Sigmoid colon (tissue), 7 donors: ENCODE results near the gene OTUB1. TPM values are rescaled to one million over a fixed set of nuclear protein-coding genes. Genes with fewer than 3 reads are reported as not detected.
A peak's percentile ranks its signal among the peaks of the same experiment; 100 is the strongest.

Source experiments
- DNase-seq: peaks from one replicate; pipeline ENCODE4 v3.0.0-alpha.2; 2019
- H3K27ac ChIP-seq, 4 donors: fragments of 200-600 bp; sonication (generic); one replicate each; pipeline ENCODE4 v1.5.1; 2016 to 2019; ENCODE audit warnings: mild to moderate bottlenecking in 1 of 4
- H3K27me3 ChIP-seq, 3 donors: fragments of 200-600 bp; sonication (generic); one replicate each; pipeline ENCODE4 v1.5.1; 2019; ENCODE audit warnings: mild to moderate bottlenecking in 1 of 3
- H3K36me3 ChIP-seq, 4 donors: fragments of 200-600 bp; sonication (generic); one replicate each; pipeline ENCODE4 v1.5.1; 2016 to 2019
- H3K4me1 ChIP-seq, 4 donors: fragments of 200-600 bp; sonication (generic); one replicate each; pipeline ENCODE4 v1.5.1; 2017 to 2019
- H3K4me3 ChIP-seq, 4 donors: fragments of 200-600 bp; sonication (generic); one replicate each; pipeline ENCODE4 v1.5.1; 2017 to 2019; ENCODE audit warnings: mild to moderate bottlenecking in 2 of 4, moderate library complexity in 1 of 4
- H3K9me3 ChIP-seq, 4 donors: fragments of 200-600 bp in 3 of 4; sonication (generic) in 3 of 4; one replicate each; pipeline versions ENCODE4 v1.5.1 to v1.6.1; 2013 to 2019
- EP300 ChIP-seq, 4 donors: sonication (generic); formaldehyde crosslinking; IDR thresholded peaks; one replicate each; pipeline ENCODE4 v1.6.1; 2017; ENCODE audit warnings: antibody characterized with exemption in 4 of 4
- POLR2A ChIP-seq, 2 donors: fragments of 450-650 bp; IDR thresholded peaks; one replicate each; pipeline ENCODE4 v1.6.1; 2016; ENCODE audit warnings: antibody characterized with exemption in 2 of 2, mild to moderate bottlenecking in 2 of 2, moderate library complexity in 2 of 2
- POLR2AphosphoS5 ChIP-seq, 4 donors: sonication (generic); formaldehyde crosslinking; IDR thresholded peaks; one replicate each; pipeline ENCODE4 v1.6.1; 2017; ENCODE audit warnings: antibody characterized with exemption in 4 of 4
- WGBS, 2 donors: extraction: QIAGEN DNeasy Blood & Tissue Kit; methylation state at CpG; one replicate each; pipeline ENCODE4 v1.1.7; 2013; 5-methylcytosine and 5-hydroxymethylcytosine counted together
- intact Hi-C: fragments of 100-400 bp; cut with DNase I; formaldehyde crosslinking; loops from one replicate; pipeline ENCODE4 v1.15.1; 2023
- polyA plus RNA-seq, 3 donors: library from polyadenylated mRNA; stranded (reverse); fragments of 200-250 nt; gene quantifications; one replicate each; pipeline ENCODE4 v1.2.3, GENCODE V29; 2013
- total RNA-seq, 4 donors: library from RNA; depleted of rRNA; stranded (reverse); fragments of >200 nt; gene quantifications; one replicate each; pipeline ENCODE4 v1.1.0, GENCODE V29; 2016
- TF ChIP-seq, protein P1 (sequence below), 4 experiments: fragments of 450-650 bp in 3 of 4; fragments of 200-600 bp in 1 of 4; IDR thresholded peaks; one replicate each; pipeline ENCODE4 v1.5.1; 2016 to 2019; ENCODE audit warnings: antibody characterized with exemption in 4 of 4, mild to moderate bottlenecking in 3 of 4, moderate library complexity in 2 of 4
- donor health status: healthy with polysubstance abuse.
- donor health status: Bipolar disorder and iron deficiency.
- donor health status: healthy.

The OTUB1 gene
- total and polyA plus RNA-seq, 7 donors = 44.8 to 96.4 (median 61.7) TPM

DNA sequence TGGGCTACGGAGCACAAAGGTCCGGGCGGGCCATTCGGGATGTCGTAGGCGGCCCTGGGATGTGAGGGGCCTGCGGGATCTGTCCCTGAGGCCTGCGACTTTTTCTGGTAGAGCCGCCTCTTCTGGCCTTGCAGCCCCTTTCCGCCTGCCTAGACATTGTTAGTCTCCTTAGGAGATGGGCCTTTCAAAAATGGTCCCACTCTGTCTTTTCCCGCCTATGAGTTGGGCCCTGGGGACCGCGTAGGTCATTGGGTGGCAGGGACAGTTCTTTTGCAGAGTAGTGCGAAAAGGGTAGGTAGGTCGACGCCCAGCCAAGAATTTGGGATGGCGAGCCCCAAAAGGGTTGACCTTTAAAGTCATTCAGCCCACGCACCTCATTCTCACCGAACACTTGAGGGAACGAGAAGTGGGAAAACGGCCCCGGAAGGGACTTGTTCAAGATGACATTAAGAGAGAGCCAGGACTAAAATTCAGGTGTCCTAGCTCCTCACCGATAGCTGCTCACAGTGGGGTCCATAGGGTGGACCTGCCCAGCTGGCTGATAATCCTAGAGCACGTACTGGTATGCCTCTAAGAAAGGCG lies 785 bp downstream of the OTUB1 start:
- H3K4me3 ChIP-seq = peak overlapping the region; percentile 64 to 95 (median 94)
- peaks cover 0 to 30% (median 23%) of the 10 kb centered on the region in 4 donors for H3K4me1 ChIP-seq

DNA sequence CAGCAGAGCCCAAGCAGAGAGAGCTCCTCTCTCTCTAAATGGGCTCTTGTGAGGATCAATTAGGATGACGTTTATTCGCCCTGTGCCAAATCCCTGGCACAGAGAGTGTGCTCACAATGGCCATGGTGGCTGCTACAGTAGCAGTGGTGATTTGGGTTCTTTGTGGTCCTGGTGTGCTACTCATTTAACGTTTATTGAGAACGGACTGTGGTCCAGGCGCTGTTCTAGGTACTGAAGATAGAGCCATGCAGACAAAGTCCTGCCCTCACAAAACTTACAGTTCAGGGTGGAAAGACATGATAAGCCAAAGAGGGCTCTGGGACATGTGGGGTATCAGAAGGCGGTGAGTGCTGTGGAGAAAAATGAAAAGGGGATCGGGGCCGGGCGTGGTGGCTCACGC lies 5.3 kb downstream of the OTUB1 start:
- no peak for DNase-seq
- peaks cover 0 to 22% (median 17%) of the 10 kb centered on the region in 4 donors for H3K4me1 ChIP-seq
- no peak overlapping the region for H3K27ac ChIP-seq
- no peaks in the 10 kb centered on the region for H3K9me3 ChIP-seq
- intact Hi-C loops = no loop called here
- H3K27me3 ChIP-seq = no peaks in the 10 kb centered on the region
- H3K36me3 ChIP-seq = peaks cover 13 to 77% (median 21%) of the 10 kb centered on the region in 4 donors
- no peak overlapping the region for H3K4me3 ChIP-seq
- 92 to 93% methylated on average over 10 of the region's 10 CpGs for WGBS, 2 donors
- no peak for TF ChIP-seq POLR2A (IDR thresholded peaks at IDR 0.05)
- TF ChIP-seq, protein P1, sequence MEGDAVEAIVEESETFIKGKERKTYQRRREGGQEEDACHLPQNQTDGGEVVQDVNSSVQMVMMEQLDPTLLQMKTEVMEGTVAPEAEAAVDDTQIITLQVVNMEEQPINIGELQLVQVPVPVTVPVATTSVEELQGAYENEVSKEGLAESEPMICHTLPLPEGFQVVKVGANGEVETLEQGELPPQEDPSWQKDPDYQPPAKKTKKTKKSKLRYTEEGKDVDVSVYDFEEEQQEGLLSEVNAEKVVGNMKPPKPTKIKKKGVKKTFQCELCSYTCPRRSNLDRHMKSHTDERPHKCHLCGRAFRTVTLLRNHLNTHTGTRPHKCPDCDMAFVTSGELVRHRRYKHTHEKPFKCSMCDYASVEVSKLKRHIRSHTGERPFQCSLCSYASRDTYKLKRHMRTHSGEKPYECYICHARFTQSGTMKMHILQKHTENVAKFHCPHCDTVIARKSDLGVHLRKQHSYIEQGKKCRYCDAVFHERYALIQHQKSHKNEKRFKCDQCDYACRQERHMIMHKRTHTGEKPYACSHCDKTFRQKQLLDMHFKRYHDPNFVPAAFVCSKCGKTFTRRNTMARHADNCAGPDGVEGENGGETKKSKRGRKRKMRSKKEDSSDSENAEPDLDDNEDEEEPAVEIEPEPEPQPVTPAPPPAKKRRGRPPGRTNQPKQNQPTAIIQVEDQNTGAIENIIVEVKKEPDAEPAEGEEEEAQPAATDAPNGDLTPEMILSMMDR (IDR thresholded peaks at IDR 0.05) = no peak
- TF ChIP-seq POLR2AphosphoS5 (IDR thresholded peaks at IDR 0.05) = no peak
- TF ChIP-seq EP300 (IDR thresholded peaks at IDR 0.05) = no peak

More for the DNA sequence above, 785 bp downstream of the OTUB1 start:
- Histone ChIP-seq H3K36me3 (peaks cover 9 to 40% (median 14%) of the 10 kb centered on the region in 4 donors), H3K9me3 (no peaks in the 10 kb centered on the region), H3K27ac (peak overlapping the region; percentile 86 to 88 (median 88)), H3K27me3 (no peaks in the 10 kb centered on the region)
- TF ChIP-seq EP300 (IDR thresholded peaks at IDR 0.05) = no peak
- TF ChIP-seq, protein P1 (IDR thresholded peaks at IDR 0.05) = no peak
- TF ChIP-seq POLR2A (IDR thresholded peaks at IDR 0.05) = no peak
- no peak for TF ChIP-seq POLR2AphosphoS5 (IDR thresholded peaks at IDR 0.05)
- intact Hi-C loops = no loop called here
- WGBS, 2 donors = 42 to 44% methylated on average over 25 of the region's 25 CpGs
- DNase-seq = peak; percentile 56

DNA sequence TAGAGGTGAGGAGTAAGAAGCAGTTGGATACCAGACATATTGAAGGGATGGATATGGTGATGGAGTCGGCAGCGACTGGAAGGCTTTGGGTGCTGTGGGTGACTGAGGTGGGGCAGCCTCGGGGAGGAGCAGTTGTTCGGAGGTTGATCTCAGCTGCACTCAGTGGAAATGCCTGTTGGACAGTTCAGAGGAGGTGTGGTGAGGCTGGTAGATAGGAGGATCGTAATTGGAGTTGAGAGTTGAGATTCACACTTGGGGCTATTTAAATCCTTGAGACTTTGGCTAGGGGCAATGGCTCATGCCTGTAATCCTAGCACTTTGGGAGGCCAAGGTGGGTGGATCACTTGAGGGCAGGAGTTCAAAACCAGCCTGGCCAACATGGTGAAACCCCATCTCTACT lies 6.9 kb downstream of the OTUB1 start:
- intact Hi-C loops = no loop called here
- H3K4me3 ChIP-seq = no peak overlapping the region
- peaks cover 0 to 7% (median 3%) of the 10 kb centered on the region in 4 donors for H3K4me1 ChIP-seq
- TF ChIP-seq, protein P1 (IDR thresholded peaks at IDR 0.05) = no peak
- 85 to 94% methylated on average over 5 of the region's 5 CpGs for WGBS, 2 donors
- H3K27ac ChIP-seq = no peak overlapping the region
- H3K27me3 ChIP-seq = no peaks in the 10 kb centered on the region
- peaks cover 28 to 91% (median 33%) of the 10 kb centered on the region in 4 donors for H3K36me3 ChIP-seq
- H3K9me3 ChIP-seq = no peaks in the 10 kb centered on the region
- DNase-seq = no peak

DNA sequence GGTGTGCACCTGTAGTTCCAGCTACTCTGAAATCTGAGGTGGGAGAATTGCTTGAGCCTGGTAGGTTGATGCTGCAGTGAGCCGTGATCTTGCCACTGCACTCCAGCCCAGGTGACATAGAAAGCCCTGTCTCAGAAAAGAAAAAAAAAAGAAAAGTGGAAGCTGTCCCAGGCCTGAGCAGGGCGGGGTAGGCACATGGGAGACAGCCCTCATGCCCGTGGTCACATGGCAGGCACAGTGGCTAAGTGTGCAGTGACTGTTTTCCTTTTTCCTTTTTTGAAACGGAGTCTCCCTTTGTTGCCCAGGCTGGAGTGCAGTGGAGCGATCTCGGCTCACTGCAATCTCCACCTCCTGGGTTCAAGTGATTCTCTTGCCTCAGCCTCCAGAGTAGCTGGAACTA lies 7.8 kb downstream of the OTUB1 start:
- H3K36me3 ChIP-seq = peaks cover 26 to 88% (median 27%) of the 10 kb centered on the region in 4 donors
- DNase-seq = no peak
- no peak for TF ChIP-seq EP300 (IDR thresholded peaks at IDR 0.05)
- TF ChIP-seq POLR2A (IDR thresholded peaks at IDR 0.05) = no peak
- TF ChIP-seq, protein P1 (IDR thresholded peaks at IDR 0.05) = no peak
- no peak for TF ChIP-seq POLR2AphosphoS5 (IDR thresholded peaks at IDR 0.05)
- no peaks in the 10 kb centered on the region for H3K27me3 ChIP-seq
- WGBS, 2 donors = 50 to 79% methylated on average over 6 of the region's 6 CpGs
- no peak overlapping the region for H3K27ac ChIP-seq
- no peak overlapping the region for H3K4me3 ChIP-seq
- H3K4me1 ChIP-seq = peaks cover 0 to 5% (median 3%) of the 10 kb centered on the region in 4 donors
- intact Hi-C loops = no loop called here
- H3K9me3 ChIP-seq = no peaks in the 10 kb centered on the region

DNA sequence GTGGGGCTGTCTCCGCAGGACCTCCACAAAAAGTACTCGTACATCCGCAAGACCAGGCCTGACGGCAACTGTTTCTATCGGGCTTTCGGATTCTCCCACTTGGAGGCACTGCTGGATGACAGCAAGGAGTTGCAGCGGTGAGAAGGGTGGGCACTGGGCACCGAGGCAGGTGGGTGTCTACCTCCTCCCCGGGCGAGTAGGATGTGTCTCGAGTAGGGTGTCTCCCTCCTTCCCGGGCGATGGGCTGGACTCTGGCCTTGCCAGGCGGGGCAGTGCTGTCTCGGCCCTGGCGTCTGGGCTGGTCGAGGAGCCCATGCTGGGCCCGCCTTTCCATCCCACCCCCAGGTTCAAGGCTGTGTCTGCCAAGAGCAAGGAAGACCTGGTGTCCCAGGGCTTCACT lies 10.3 kb downstream of the OTUB1 start:
- peaks cover 19 to 64% (median 23%) of the 10 kb centered on the region in 4 donors for H3K36me3 ChIP-seq
- intact Hi-C loops = no loop called here
- WGBS, 2 donors = 70 to 92% methylated on average over 18 of the region's 18 CpGs

More for the DNA sequence above, 10.3 kb downstream of the OTUB1 start:
- Histone ChIP-seq H3K27ac (no peak overlapping the region), H3K4me1 (peaks cover 0 to 29% (median 26%) of the 10 kb centered on the region in 4 donors), H3K9me3 (no peaks in the 10 kb centered on the region), H3K27me3 (peaks cover 0 to 7% (median 0%) of the 10 kb centered on the region in 3 donors), H3K4me3 (no peak overlapping the region)
- TF ChIP-seq POLR2AphosphoS5 (IDR thresholded peaks at IDR 0.05) = no peak
- TF ChIP-seq EP300 (IDR thresholded peaks at IDR 0.05) = no peak
- no peak for TF ChIP-seq POLR2A (IDR thresholded peaks at IDR 0.05)
- TF ChIP-seq, protein P1 (IDR thresholded peaks at IDR 0.05) = no peak
- DNase-seq = no peak
